Inflammatory macrophage treated with lipopolysaccharide for 4 hours (primary cell): ENCODE measurements around the gene CSNK1G3.
"Not testable (repeated sequence)": the region's sequence is repeated elsewhere in the genome, so short reads cannot be mapped to it uniquely, and the experiment has no call there.

Experiments used
- DNase-seq: peaks from one replicate; pipeline ENCODE4 v3.0.0-alpha.2; 2020

The CSNK1G3 gene

DNA sequence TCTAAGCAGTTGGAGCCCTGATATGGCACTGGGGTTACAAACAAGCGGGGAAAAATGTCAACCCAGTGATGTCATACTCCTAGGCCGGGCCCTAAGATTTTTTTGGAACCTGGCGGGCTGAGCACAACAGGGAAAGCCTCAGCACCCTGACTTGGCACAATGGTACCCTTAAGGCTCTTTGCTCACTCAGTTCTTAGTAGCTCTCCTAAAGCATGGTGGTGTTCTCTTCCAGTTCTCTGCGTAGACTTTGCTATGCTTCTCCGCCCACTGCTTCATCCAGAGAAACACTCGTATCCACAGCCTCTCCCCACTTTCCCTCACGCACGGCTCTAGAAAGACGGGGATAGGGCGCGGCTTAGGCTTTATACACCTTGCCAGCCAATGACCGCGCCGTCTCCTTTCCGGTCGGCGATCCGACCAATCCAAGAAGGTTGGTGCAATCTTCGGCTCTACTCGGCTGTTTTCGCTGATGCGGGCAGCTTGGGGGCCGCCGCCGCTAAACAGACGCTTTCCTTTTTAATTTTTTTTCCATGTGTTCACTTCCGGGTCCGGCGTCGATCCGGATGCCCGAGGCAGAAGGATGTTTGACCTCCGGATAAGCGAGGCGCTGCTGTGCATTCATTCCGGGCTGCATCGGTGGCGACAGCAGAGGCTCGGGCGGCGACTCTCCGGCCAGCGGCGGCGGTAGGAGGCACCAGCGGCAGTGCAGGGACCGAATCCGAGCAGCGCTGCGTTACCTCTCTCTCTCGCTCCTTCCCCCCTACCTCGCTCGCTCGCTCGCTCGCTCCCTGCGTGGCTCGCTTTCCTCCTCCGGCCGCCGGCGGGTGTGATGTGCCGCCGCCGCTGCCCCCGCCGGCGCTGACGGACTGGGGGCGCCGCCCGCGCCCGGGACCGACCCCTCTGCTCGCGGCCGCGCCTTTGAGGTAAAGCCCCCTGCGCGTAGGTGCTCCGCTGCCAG is at the start of gene CSNK1G3:
Gene CSNK1G3 (plus strand): TSS at position 530 of the 958 bp plus-strand sequence. CDS start 33,487 bp downstream, outside the sequence.
- DNase-seq, result peak; percentile 97

DNA sequence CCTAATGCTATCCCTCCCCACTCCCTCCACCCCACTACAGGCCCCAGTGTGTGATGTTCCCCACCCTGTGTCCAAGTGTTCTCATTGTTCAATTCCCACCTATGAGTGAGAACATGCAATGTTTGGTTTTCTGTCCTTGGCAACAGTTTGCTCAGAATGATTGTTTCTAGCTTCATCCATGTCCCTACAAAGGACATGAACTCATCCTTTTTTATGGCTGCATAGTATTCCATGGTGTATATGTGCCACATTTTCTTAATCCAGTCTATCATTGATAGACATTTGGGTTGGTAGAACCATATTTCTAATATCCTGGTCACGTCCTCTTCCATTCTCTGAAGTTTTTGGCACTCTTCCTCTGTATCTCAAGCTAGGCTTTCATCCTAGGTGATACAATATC is 45.1 kb upstream of the CSNK1G3 start:
- DNase-seq, result not testable (repeated sequence)

- DNase-seq, result no peak
These were observed 40.6 kb upstream of the CSNK1G3 start for GRCh38 chr5:123471385-123471784.

- no peak for DNase-seq
These were observed 39.6 kb upstream of the CSNK1G3 start for GRCh38 chr5:123472150-123472924.

DNA sequence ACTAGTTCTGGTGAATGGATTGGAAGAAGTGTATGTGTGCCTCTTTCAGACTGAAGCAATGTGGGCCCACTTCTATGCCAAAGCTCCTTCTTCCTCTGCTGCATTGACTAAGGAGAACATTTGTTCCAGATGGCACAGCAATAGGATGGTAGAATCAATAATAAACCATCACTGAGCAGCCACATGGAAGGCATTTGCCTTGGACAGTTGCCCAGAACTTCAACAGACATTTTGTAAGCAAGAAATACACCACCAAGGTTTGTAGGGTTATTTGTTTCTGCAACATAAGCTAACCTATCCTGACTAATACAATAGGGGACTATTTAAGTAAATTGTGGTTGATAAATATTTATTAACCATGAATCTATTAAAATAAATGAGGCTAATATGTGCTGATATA is 37.7 kb upstream of the CSNK1G3 start:
- no peak for DNase-seq

GRCh38 chr5:123476731-123477130 is 35.2 kb upstream of the CSNK1G3 start:
- peak; percentile 90 for DNase-seq

DNA sequence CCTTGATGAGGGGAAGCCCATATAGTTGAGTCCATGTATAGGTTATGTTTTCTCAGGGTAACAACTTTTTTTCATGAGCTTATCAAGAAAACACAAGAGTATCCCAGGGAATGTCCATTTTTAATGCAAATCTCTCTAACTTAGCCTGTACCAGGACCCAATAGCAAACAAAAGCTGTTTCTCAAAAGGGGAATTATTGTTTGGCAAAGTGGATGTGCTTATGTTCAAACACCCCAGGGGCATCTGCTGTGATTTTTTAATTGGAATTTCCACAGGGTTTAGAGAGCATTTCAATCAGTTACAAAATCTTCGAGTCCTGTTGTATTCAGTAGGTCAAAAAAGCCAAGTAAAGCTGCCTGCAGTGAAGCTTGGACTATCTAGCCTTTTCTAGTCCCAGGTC is 33.4 kb upstream of the CSNK1G3 start:
- DNase-seq, result no peak

GRCh38 chr5:123482258-123482657 is 29.7 kb upstream of the CSNK1G3 start:
- DNase-seq, result no peak

GRCh38 chr5:123483446-123484077 is 28.4 kb upstream of the CSNK1G3 start:
- DNase-seq, result no peak

DNA sequence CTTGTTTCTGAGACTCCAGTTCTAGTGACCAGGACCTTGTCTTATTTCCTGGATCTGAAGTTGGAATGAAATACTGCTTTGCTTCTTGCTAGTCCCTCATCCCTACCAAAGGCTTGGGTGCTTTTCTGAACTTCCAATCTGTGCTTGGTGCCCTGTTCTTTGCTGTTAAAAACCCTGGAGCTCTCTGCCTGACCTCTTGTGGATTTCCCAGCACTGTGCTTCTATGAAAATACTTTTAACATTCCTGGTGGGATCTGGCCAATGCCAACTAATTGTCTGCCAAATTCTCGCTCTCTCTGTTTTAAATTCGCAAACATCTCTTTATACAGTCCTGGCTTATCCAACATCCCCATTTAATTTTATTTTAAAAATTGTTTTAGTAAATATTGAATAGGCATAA is 26.7 kb upstream of the CSNK1G3 start:
- DNase-seq, result no peak

GRCh38 chr5:123486951-123487655 is 24.9 kb upstream of the CSNK1G3 start:
- DNase-seq, result peak; percentile 94

DNA sequence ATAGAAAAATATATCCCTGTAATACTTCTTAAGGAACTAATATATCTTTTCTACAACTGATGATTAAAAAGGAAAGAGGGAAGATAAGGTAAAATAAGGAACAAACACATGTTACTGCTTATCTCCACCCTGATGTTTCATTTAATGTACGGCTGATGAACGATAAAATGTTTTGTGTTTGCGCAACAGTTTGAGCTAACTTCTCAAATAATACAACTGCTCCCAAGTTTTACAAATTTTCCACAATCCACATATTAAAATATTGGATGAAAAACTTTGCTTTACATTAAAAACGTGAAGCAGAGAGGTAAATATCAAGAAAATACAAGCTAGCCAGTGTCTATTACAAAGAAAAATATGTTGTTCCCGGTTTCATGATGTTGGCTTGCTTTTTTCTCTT is 21.0 kb upstream of the CSNK1G3 start:
- DNase-seq, result no peak

- not testable (repeated sequence) for DNase-seq
These were observed 16.8 kb upstream of the CSNK1G3 start for GRCh38 chr5:123495211-123495610.

GRCh38 chr5:123496892-123497291 is 15.1 kb upstream of the CSNK1G3 start:
- no peak for DNase-seq

DNA sequence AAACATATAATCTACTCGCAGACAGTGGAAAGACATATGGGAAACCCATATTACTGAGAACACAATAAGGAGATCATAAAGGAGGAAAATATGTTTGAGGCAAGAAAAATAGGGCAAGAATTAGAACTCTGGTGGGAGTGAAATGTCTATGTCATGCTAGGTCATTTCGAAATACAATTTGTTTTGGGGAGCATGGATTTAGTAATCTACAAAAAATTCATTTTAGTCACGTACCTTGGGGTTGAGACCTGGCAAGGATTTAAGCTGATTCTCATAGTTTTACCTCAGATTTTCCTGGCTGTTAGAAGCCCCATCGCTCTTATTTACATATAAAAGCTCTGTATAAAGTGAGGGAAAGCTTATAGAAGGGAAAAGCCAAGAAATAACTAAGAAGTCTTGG is 11.5 kb upstream of the CSNK1G3 start:
- no peak for DNase-seq

- no peak for DNase-seq
These were observed 9.9 kb upstream of the CSNK1G3 start for GRCh38 chr5:123502120-123502519.

- no peak for DNase-seq
These were observed 8.7 kb upstream of the CSNK1G3 start for GRCh38 chr5:123503299-123503698.

- DNase-seq, result no peak
These were observed 6.3 kb upstream of the CSNK1G3 start for GRCh38 chr5:123505633-123506032.

DNA sequence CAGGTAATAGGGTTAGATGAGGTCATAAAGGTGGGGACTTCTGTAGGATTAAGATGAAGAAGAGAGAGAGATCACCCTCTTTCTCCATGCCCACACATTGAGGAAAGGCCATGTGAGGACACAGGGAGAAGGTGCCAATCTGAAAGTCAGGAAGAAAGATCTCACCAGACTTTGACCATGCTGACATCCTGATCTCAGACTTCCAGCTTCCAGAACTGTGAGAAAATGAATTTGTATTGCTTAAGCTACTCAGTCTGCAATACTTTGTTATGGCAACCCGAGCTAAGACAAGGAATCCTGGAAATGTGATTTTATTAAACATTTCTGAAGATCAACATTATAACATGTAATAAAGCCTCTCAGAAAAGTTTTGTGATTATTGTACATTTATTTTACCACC is 3.5 kb upstream of the CSNK1G3 start:
- DNase-seq, result no peak

GRCh38 chr5:123511290-123511647 is 708 bp upstream of the CSNK1G3 start:
- no peak for DNase-seq

DNA sequence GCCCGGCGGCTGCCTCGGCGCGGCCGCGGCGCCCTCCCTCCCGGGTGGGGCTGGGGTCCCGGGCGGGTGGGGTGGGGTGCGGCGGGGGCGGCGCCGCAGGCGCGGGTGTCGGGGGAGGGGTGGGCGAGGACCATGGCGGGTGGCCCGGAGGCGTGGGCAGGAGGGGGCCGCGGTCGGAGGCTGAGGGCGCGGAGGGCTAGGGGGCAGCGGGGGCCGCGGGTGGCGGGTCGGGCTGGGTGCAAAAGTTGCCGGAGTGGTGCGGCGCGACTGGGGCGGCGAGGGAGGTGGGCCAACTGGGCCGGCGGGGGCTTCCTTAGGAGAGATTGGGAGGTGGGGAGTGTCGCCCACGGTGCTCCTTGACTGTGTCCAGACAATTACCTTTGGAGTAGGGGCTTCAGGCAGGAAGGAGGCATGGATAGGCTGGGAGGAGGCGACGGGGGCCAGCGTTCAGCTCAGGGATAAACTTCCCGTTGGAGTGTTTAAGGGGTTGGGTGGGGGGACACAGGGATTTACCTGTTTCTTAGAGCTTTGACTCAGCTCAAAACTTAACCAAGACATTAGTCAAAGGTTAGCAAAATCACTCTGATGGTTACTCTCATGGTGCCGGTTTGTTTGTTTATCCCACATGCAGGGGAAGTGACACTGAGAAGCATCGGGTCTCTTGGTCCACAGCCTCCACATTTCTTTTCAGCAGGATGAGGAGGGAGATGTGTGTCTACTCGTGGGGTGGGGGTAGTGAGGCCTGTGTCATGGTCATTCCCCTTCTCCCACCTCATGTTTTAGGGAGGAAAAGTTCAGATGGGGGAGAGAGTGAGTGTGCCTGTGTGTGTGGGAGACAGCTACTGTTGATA is 859 bp downstream of the CSNK1G3 start:
- DNase-seq, result peak; percentile 36
